ENCODE data around the gene ADAMTS16.

Gene ADAMTS16

DNA sequence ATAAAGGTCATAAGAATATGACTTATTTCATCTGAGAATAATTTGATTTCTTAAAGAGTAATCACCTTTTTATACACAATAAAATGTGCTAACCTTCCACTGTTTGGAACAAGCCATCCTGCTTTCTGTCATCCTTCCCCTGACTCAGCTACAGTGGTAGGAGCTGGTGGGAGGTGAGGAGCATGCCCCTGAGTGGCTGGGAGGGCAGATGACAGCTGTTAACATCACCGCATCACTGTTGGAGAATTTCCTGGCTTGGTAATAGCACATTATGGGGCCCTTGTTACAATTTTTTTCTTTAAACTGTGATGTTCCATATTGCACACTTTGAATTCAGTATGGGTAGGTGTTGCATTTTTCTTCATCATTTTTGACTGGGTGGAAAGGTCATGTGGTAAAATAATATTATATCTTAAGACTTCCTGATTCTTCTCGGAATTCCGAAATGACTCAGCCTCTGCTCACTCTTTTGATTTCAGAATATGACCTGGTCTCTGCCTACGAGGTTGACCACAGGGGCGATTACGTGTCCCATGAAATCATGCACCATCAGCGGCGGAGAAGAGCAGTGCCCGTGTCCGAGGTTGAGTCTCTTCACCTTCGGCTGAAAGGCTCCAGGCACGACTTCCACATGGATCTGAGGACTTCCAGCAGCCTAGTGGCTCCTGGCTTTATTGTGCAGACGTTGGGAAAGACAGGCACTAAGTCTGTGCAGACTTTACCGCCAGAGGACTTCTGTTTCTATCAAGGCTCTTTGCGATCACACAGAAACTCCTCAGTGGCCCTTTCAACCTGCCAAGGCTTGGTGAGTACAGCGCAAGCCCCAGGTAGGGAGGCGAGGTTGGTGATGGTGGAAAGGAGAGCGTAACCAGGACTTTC lies 5.8 kb downstream of the ADAMTS16 start:
- DNase-seq: no peak

GRCh38 chr5:5146530-5147160 lies 6.5 kb downstream of the ADAMTS16 start:
- no peak for DNase-seq

DNA sequence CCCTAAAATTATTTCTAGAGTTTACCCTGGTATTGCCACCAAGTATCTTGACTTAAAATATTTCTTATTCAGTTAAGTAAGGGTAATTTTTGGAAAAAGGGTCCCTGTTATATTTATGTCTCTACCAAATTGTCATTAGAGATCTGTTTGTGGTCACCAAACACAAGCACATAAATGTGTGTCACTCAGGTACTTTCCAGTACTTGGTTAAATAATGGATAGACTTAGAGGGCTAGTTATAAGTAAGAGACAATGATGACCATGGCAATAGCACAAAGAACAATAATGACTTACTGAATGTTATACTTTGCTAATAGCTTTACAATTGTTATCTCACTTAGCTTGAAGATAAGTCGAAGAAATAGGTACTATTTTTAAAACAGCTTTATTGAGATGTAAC lies 9.0 kb downstream of the ADAMTS16 start:
- no peak for DNase-seq

DNA sequence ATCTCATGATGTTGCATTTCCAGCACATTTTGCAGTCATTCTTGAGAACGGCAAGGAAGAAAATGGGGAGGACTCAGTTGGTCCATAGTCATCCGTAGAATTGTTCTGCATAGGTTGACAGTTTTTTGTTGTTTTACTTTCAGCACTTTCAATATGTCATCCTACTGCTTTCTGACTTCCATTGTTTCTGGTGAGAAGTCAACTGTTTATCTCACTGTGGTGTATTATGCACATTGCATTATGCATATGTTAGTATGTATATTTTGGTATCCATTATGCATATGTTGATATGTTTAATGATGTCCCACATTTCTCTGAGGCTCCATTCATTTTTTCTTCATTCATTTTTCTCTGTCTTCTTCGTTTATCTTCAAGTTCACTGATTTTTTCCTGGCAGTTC lies 10.5 kb downstream of the ADAMTS16 start:
- no peak for DNase-seq

DNA sequence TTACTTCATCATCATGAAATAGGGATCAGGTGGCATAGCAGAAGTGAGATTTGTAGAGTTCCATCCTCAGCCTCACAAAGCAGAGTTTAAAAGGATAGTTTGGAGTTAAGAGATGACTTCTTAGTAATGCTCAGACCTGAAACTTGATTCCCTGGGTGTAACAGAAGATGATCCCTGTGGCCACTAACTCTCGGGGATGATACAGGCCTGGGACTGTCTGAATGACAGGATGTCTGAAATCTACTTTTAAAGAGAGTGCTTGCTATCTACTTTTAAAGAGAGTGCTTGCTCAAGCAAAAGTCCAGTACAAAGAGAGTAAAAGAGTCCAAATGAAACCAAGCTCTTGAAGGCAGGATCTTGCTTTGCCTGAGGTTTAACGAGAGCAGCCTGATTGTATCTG lies 14.6 kb downstream of the ADAMTS16 start:
- DNase-seq: no peak

DNA sequence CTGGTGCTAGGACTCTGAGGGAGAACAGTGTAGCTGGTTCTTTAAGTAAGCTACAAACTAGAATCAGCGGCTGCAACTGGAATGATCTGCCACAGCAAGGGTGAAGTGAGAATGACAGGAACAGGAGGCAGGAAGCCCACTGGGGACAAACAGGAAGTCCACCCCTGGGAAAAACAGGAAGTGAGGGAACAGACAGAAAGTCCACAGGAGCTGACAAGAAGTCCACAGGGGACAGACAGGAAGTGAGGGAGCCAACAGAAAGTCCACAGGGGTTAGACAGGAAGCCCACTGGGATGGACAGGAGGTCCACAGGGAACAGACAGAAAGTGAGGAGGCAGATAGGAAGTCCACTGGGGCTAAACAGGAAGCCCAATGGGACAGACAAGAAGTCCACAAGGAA lies 15.5 kb downstream of the ADAMTS16 start:
- DNase-seq: no peak

- no peak for DNase-seq
Measured at GRCh38 chr5:5156471-5157082, 16.4 kb downstream of the ADAMTS16 start.

GRCh38 chr5:5158472-5158895 lies 18.4 kb downstream of the ADAMTS16 start:
- no peak for DNase-seq

GRCh38 chr5:5159282-5160103 lies 19.4 kb downstream of the ADAMTS16 start:
- no peak for DNase-seq

DNA sequence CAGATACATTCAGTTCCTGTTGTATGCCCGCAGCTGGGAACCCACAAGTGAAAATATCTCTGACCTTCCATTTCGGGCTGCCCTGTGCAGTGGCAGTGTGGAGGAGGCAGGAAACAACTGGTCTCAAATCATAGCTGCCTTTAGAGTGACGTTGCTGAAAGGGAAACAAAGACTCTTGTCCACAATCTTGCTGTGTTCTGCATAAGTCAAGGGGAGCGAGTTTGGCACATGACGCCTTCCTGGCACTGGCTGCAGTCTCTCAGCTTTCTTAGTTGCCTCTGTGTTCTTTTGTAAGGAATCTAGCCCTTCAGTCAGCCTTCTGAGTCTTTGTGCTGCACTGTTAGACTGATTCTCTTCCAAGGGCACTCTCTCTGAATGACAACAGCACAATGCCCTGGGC lies 24.0 kb downstream of the ADAMTS16 start:
- DNase-seq: no peak

DNA sequence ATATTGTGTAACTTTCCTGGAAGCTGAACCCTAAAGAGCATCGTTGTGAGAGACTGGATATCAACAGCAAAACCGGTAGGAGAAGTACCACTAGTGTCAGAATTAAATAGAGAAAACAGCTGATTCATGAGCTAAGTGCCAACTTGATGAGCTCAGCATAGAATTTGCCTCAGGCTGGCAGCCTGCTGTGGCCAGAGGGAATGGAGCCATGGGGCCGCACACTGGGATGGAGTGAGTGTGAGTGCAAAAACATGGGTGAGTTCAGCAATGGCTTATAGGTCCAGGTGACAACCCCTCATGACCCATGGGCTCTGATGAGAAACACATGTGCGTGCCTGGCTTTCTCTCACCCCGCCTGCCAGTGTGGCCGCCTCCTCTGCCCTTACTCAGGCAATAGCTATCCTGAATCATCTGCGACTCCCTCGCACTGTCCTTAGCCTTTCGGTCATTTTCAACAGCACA lies 25.4 kb downstream of the ADAMTS16 start:
- no peak for DNase-seq

- no peak for DNase-seq
Measured at GRCh38 chr5:5169466-5169865, 29.3 kb downstream of the ADAMTS16 start.

DNA sequence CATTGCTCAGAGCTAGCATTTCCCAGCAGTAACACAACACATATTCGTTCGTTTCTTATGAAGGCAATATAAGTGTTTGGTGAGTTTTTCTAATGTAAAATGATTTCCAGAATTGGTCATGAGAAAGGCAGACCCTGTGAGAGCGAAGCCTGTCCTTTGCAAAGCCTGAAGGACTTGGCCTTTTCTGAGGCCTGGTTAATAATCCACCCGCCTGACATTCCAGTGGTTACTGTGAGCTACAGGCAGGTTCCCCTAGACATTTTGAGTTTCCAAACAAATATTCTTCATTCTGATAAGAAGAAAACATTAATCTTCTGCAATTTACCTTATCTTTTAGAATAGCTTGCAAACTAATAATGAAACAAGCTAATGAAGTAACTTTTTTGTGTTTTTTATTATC lies 38.0 kb downstream of the ADAMTS16 start:
- DNase-seq: no peak

- DNase-seq: no peak
Measured at GRCh38 chr5:5178580-5178979, 38.5 kb downstream of the ADAMTS16 start.

GRCh38 chr5:5179079-5179478 lies 38.9 kb downstream of the ADAMTS16 start:
- DNase-seq: no peak

- DNase-seq: no peak
Measured at GRCh38 chr5:5179597-5179996, 39.5 kb downstream of the ADAMTS16 start.

DNA sequence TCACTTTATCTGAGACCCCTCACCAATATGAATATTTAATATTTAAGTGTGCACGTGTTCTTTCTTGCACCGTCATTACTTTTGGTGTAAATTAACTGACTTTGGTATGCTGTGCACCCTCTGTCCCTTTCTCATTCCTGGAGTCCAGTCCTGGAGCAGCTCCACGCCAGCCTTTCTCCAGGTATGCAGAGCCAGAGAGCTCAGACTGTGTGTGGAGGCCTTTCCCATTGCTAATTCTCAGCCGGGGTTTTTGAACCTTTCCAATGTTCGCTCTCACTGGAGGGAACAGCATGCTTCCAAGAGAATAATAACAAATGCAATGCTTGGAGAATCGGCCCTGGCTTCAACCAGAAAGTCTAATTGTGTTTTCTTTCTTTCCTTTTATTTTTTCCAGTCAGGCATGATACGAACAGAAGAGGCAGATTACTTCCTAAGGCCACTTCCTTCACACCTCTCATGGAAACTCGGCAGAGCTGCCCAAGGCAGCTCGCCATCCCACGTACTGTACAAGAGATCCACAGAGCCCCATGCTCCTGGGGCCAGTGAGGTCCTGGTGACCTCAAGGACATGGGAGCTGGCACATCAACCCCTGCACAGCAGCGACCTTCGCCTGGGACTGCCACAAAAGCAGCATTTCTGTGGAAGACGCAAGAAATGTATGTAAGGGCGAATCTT lies 41.7 kb downstream of the ADAMTS16 start:
- DNase-seq: no peak

- no peak for DNase-seq
Measured at GRCh38 chr5:5182508-5183188, 42.5 kb downstream of the ADAMTS16 start.

GRCh38 chr5:5183189-5183699 lies 43.1 kb downstream of the ADAMTS16 start:
- no peak for DNase-seq

DNA sequence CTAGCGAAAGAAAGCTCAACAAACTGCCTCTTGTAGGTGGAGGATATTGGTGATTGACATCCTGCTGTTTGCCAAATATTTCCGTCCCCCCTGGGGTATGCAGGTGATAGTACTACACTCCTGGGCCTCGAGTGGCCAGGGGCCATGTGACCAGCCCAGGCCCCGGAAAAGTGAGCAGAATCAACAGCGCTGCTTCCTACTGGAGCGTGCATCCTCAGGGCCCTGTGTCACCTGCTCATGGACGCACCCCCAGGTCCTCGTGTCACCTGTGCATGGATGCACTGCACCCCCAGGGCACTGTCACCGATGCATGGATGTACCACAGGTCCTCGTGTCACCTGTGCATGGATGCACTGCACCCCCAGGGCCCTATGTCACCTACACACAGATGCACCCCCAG lies 43.8 kb downstream of the ADAMTS16 start:
- no peak for DNase-seq

DNA sequence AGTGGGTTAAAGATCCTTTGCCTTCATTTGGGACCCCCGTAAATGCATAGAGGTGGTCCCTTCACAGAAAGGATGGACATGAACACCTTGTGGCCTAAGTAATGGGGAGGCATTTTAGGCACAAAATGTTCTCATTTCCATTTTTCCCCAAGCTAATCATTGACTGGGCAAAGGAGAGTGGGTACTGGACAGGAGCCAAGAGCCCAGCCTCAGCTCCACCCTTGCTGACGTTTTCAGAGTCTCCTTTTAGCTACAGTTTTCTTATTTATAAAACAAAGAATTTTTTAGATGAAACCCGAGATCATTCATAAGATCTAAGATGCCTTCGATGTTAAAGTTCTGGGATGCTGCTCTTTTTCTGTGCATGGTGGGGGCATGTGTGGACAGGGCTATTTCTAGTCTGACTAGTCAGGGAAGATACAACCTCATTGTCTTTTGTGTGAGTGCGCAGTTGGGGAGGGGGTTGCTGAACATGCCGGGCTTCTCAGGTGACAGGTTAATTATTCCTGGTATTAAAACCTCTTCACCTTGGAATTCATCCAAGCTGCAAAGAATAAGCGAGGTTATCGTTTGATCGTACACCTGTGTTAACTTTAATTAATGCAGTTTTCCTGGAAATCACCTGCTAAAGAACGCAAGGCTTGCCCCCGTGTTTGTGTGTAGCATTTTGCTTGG lies 48.4 kb downstream of the ADAMTS16 start:
- no peak for DNase-seq
